Measurements from ENCODE around the gene SPAG16.

DNA sequence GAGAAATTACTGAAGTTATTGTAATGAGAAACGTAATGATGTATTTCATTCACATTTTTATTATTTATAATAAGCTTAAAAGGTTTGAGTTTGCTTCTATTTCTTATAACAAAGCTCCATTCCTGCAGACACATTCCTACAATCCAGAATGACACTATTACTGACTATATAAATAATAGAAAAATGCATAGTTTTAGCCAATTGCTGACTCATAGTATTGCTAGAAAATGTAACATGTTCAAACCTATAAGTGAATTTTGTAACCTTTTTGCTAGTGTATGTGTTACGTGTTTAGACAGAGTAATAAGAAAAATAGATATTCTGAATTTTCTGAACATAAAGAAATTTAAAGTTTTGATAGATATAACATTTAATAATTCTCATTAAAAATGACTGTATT lies 1117.3 kb downstream of the SPAG16 start:
- TF ChIP-seq, protein P1, sequence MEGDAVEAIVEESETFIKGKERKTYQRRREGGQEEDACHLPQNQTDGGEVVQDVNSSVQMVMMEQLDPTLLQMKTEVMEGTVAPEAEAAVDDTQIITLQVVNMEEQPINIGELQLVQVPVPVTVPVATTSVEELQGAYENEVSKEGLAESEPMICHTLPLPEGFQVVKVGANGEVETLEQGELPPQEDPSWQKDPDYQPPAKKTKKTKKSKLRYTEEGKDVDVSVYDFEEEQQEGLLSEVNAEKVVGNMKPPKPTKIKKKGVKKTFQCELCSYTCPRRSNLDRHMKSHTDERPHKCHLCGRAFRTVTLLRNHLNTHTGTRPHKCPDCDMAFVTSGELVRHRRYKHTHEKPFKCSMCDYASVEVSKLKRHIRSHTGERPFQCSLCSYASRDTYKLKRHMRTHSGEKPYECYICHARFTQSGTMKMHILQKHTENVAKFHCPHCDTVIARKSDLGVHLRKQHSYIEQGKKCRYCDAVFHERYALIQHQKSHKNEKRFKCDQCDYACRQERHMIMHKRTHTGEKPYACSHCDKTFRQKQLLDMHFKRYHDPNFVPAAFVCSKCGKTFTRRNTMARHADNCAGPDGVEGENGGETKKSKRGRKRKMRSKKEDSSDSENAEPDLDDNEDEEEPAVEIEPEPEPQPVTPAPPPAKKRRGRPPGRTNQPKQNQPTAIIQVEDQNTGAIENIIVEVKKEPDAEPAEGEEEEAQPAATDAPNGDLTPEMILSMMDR (IDR thresholded peaks at IDR 0.05; ENCODE audit: insufficient read depth, low read depth, low read length): no peak
- TF ChIP-seq EZH2 (IDR thresholded peaks at IDR 0.05; ENCODE audit: insufficient read depth, low read length): no peak

Measured in astrocyte (in vitro differentiated cells and primary cell).